GM12872 (cell line): ENCODE results near the gene HOXB4.

Experiments used
- CTCF ChIP-seq: IDR thresholded peaks from 3 replicates; pipeline ENCODE4 v1.5.1; 2011; ENCODE audit warnings: low read depth, mild to moderate bottlenecking, low read length, moderate library complexity; ENCODE audit not compliant: insufficient read depth

The HOXB4 gene

GRCh38 chr17:48548523-48549280 is 29.4 kb downstream of the HOXB4 start:
- TF ChIP-seq CTCF, result no peak

- no peak for TF ChIP-seq CTCF
Observed at GRCh38 chr17:48547808-48548522, 30.2 kb downstream of the HOXB4 start.

- no peak for TF ChIP-seq CTCF
Observed at GRCh38 chr17:48546924-48547807, 31.0 kb downstream of the HOXB4 start.

GRCh38 chr17:48546137-48546923 is 31.8 kb downstream of the HOXB4 start:
- no peak for TF ChIP-seq CTCF

- TF ChIP-seq CTCF, result no peak
Observed at GRCh38 chr17:48545539-48545938, 32.6 kb downstream of the HOXB4 start.

GRCh38 chr17:48545022-48545375 is 33.2 kb downstream of the HOXB4 start, which contains the start of gene HOXB2:
Gene HOXB2, minus strand, starts transcription at chr17:48545109. Its CDS starts 198 bp downstream, at chr17:48544911.
- no peak for TF ChIP-seq CTCF
